ENCODE data around the gene FXR2.

DNA sequence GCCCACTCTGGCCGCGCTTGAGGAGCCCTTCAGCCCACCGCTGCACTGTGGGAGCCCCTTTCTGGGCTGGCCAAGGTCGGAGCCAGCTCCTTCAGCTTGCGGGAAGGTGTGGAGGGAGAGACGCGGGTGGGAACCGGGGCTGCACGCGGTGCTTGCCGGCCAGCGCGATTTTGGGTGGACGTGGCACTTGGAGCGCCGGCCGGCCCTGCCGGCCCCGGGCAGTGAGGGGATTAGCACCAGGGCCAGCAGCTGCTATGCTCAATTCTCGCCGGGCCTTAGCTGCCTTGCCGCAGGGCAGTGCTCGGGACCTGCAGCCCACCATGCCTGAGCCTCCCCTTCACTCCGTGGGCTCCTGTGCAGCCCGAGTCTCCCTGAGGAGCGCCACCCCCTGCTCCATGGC lies 26.1 kb upstream of the FXR2 start:
- no peak for TF ChIP-seq CTCF (IDR thresholded peaks at IDR 0.05)
- TF ChIP-seq EP300 (IDR thresholded peaks at IDR 0.05) = no peak
- TF ChIP-seq POLR2A (IDR thresholded peaks at IDR 0.05) = no peak
